H1 (cell line): ENCODE measurements around the gene SLC35D3.
A peak's percentile ranks its signal among the peaks of the same experiment; 100 is the strongest.

Experiments
- NRF1 ChIP-seq: IDR thresholded peaks from 2 replicates; pipeline ENCODE4 v1.6.1; 2011; ENCODE audit warnings: mild to moderate bottlenecking, low read depth, low read length, improper control_type of control experiment
- TF ChIP-seq, protein P1 (sequence below), 3 experiments: IDR thresholded peaks; 1 replicate in 2 of 3; 2 replicates in 1 of 3; pipeline versions ENCODE4 v1.5.1 to v1.6.1; 2011; ENCODE audit warnings: low read length in 3 of 3, mild to moderate bottlenecking in 3 of 3, inconsistent platforms in 2 of 3, low read depth in 1 of 3, moderate library complexity in 1 of 3; ENCODE audit not compliant: insufficient read depth in 1 of 3; ENCODE audit errors: control extremely low read depth in 1 of 3

DNA sequence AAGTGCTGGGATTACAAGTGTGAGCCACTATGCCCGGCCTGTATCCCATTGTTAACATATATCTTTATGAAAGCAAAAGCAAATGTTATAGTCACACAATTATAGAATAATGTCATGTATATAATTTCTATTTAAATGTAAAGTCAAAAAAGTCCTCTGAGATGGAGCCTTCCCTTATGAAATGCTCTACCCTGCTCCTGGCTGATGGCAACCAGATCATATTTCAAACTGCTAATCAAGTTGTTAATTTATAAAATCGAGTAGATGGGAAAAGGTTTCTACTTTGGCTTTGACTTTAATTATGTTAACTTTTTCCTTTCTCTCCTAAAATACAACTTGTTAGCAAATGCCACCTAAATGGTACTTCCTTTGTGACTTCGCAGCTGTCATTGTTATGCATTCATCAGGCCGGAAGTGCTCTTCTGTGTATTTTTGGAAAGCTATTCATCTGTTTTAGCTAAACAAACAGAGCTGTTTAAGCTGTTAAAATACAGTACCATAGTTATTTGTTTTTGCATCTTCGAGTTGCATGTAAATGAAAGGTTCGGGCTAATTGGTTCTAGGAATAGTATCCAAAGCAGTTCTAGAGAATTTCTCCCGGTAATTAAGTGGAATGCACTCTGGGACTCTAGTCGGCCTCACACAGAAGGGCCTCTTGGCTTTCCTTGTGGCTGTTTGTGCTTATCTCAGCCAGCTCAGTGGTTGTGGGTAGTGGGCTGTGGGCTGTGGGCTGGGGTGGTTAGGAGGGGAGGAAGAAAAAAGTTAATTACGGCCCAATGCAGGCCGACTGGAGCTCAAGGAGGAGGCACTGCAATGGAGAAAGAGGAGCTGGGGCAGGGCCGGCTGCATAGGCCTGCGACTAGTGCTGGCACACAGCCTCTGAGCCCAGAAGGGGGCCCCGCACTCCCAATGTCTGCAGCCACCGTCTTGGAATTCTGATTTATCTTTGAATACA, 34.8 kb downstream of the SLC35D3 start:
- no peak for TF ChIP-seq NRF1
- TF ChIP-seq, protein P1, sequence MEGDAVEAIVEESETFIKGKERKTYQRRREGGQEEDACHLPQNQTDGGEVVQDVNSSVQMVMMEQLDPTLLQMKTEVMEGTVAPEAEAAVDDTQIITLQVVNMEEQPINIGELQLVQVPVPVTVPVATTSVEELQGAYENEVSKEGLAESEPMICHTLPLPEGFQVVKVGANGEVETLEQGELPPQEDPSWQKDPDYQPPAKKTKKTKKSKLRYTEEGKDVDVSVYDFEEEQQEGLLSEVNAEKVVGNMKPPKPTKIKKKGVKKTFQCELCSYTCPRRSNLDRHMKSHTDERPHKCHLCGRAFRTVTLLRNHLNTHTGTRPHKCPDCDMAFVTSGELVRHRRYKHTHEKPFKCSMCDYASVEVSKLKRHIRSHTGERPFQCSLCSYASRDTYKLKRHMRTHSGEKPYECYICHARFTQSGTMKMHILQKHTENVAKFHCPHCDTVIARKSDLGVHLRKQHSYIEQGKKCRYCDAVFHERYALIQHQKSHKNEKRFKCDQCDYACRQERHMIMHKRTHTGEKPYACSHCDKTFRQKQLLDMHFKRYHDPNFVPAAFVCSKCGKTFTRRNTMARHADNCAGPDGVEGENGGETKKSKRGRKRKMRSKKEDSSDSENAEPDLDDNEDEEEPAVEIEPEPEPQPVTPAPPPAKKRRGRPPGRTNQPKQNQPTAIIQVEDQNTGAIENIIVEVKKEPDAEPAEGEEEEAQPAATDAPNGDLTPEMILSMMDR (IDR thresholded peaks at IDR 0.05; ENCODE audit: control extremely low read depth in 1 of 3, insufficient read depth in 1 of 3, low read depth in 1 of 3, low read length in 3 of 3): peak; percentile 32 to 49 (median 32)
